Adrenal gland (tissue), 12 donors: ENCODE measurements around the gene LIPC. TPM values are rescaled to one million over a fixed set of nuclear protein-coding genes. Genes with fewer than 3 reads are reported as not detected.

ENCODE experiments used
- DNase-seq, 7 donors: peaks; one replicate each; pipeline ENCODE4 v3.0.0-alpha.2; 2019 to 2020
- H3K27ac ChIP-seq, 5 donors: fragments of 200-600 bp; sonication (generic) in 4 of 5; 1 replicate in 3 of 5; 2 replicates in 2 of 5; pipeline versions ENCODE4 v1.5.1 to v1.8.0; 2016 to 2020; ENCODE audit warnings: mild to moderate bottlenecking in 1 of 5
- H3K27me3 ChIP-seq: fragments of 200-600 bp; 2 replicates; pipeline ENCODE4 v1.8.0; 2021
- H3K36me3 ChIP-seq, 2 donors: fragments of 200-600 bp; replicated peaks in 1 of 2; 1 replicate in 1 of 2; 2 replicates in 1 of 2; pipeline versions ENCODE4 v1.5.1 to v1.8.0; 2018 to 2022
- H3K4me1 ChIP-seq, 2 donors: fragments of 200-600 bp; replicated peaks in 1 of 2; 1 replicate in 1 of 2; 2 replicates in 1 of 2; pipeline versions ENCODE4 v1.5.1 to v1.8.0; 2018 to 2021
- H3K4me3 ChIP-seq, 4 donors: fragments of 200-600 bp; sonication (generic) in 3 of 4; one replicate each; pipeline ENCODE4 v1.5.1; 2016 to 2018
- H3K9me3 ChIP-seq, 3 donors: fragments of 200-600 bp; sonication (generic) in 1 of 3; replicated peaks in 1 of 3; 1 replicate in 2 of 3; 2 replicates in 1 of 3; pipeline versions ENCODE4 v1.5.1 to v1.8.0; 2016 to 2021
- POLR2A ChIP-seq, 2 donors: fragments of 450-650 bp; IDR thresholded peaks; one replicate each; pipeline ENCODE4 v1.6.1; 2017; ENCODE audit warnings: antibody characterized with exemption in 2 of 2, mild to moderate bottlenecking in 2 of 2, moderate library complexity in 1 of 2
- WGBS, 4 donors: extraction: QIAGEN DNeasy Blood & Tissue Kit in 2 of 4; methylation state at CpG; one replicate each; pipeline versions ENCODE4 v1.1.5 to v1.1.7; 2013 to 2017; 5-methylcytosine and 5-hydroxymethylcytosine counted together
- intact Hi-C, 2 donors: fragments of 100-400 bp; cut with DNase I; formaldehyde crosslinking; loops; one replicate each; pipeline versions ENCODE4 v1.14.1 to v1.15.0; 2022 to 2023
- polyA plus RNA-seq, 3 donors: library from polyadenylated mRNA; stranded (reverse); fragments of 200-250 nt in 2 of 3; fragments of 350-450 nt in 1 of 3; fragmentation: Illumina TruSeq in 1 of 3; extraction: RNeasy Lipid Tissue Mini Kit (QIAGEN cat#74804) in 1 of 3; gene quantifications; one replicate each; pipeline ENCODE4 v1.2.3, GENCODE V29; 2013 to 2014
- total RNA-seq, 9 donors: library from RNA; depleted of rRNA in 4 of 9; stranded (reverse); fragments of >200 nt in 4 of 9; fragments of 120-200 nt in 1 of 9; fragmentation: NEBNext Ultra II Directional in 1 of 9; extraction: Animal tissue kit (Norgen Biotek cat#: 25700) in 1 of 9; gene quantifications; one replicate each; pipeline versions ENCODE4 v1.1.0 to v1.2.4, GENCODE V29; 2013 to 2023
- TF ChIP-seq, protein P1 (sequence below), 6 experiments: fragments of 450-650 bp in 4 of 6; fragments of 200-600 bp in 2 of 6; sonication (generic) in 1 of 6; IDR thresholded peaks; 1 replicate in 5 of 6; 2 replicates in 1 of 6; pipeline versions ENCODE4 v1.5.1 to v1.8.0; 2016 to 2021; ENCODE audit warnings: antibody characterized with exemption in 6 of 6, mild to moderate bottlenecking in 2 of 6, moderate library complexity in 1 of 6
- donor health status: healthy with polysubstance abuse.
- donor health status: Bipolar disorder and iron deficiency.
- donor health status: DM: yes; HTN: yes; CAD: no.
- donor health status: DM: no; HTN: no; CAD: no.
- donor health status: DM: no; HTN: no; CAD: no.
- donor health status: DM: yes; HTN: yes; CAD: no.

LIPC gene
- total and polyA plus RNA-seq, 12 donors: 0.11 to 1.0 (median 0.24) TPM; not detected in 5

DNA sequence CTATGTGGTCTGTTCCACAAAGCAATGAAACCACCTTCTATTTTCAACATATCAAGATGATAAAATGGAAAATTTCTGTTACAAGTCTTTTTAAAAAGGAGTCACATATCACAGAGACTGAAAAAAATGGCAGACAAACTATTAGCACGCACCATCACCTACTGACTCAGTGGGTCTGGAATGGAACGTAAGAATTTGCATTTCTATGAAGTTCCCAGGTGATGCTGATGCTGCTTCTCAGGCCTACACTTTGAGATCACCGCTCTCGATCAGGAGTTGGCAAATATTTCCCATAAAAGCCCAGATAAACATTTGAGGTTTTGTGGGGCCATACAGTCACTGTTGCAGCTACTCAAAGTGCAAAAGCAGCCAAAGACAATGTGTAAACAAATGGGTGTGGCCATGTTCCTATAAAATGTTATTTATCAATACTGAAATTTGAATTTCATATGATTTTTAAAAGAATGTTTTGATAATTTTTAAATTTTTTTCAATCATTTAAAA lies 174.8 kb downstream of the LIPC start:
- Histone ChIP-seq H3K36me3 (peaks cover 0 to 3% of the 10 kb centered on the region in 2 donors), H3K9me3 (no peaks in the 10 kb centered on the region), H3K4me1 (no peaks in the 10 kb centered on the region), H3K27me3 (no peaks in the 10 kb centered on the region), H3K4me3 (no peak overlapping the region), H3K27ac (no peak overlapping the region)
- no peak for TF ChIP-seq POLR2A (IDR thresholded peaks at IDR 0.05)
- TF ChIP-seq, protein P1, sequence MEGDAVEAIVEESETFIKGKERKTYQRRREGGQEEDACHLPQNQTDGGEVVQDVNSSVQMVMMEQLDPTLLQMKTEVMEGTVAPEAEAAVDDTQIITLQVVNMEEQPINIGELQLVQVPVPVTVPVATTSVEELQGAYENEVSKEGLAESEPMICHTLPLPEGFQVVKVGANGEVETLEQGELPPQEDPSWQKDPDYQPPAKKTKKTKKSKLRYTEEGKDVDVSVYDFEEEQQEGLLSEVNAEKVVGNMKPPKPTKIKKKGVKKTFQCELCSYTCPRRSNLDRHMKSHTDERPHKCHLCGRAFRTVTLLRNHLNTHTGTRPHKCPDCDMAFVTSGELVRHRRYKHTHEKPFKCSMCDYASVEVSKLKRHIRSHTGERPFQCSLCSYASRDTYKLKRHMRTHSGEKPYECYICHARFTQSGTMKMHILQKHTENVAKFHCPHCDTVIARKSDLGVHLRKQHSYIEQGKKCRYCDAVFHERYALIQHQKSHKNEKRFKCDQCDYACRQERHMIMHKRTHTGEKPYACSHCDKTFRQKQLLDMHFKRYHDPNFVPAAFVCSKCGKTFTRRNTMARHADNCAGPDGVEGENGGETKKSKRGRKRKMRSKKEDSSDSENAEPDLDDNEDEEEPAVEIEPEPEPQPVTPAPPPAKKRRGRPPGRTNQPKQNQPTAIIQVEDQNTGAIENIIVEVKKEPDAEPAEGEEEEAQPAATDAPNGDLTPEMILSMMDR (IDR thresholded peaks at IDR 0.05): no peak
- 91 to 99% (median 97%) methylated on average over 4 of the region's 4 CpGs for WGBS, 4 donors
- intact Hi-C loops: no loop called here
- DNase-seq: no peak

DNA sequence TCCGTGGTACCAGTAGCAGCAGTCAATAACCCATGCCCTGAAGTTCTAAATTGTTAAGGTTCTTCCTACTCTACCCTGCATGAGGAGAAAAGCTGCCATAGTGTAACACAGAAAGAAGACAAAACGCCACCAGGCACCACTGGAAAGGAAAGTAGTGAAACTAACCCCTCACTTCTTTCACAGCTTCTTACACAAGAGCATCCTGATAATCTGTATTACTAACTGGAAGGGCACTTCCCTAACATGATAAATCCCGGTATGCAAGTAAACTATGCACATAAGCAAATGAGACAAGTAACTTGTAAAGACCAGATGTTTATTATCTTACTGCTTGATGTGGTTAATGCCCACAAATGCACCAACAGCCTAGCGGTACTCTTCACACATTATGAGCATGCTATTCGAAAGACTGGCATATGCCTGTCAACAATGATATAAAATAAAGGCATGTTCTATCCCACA lies 176.4 kb downstream of the LIPC start:
- Histone ChIP-seq H3K9me3 (no peaks in the 10 kb centered on the region), H3K27ac (no peak overlapping the region), H3K4me3 (no peak overlapping the region), H3K4me1 (no peaks in the 10 kb centered on the region), H3K36me3 (peaks cover 0 to 3% of the 10 kb centered on the region in 2 donors), H3K27me3 (no peaks in the 10 kb centered on the region)
- DNase-seq: no peak
- TF ChIP-seq POLR2A (IDR thresholded peaks at IDR 0.05): no peak
- TF ChIP-seq, protein P1 (IDR thresholded peaks at IDR 0.05): no peak
- intact Hi-C loops: no loop called here
- WGBS, 4 donors: 90 to 94% (median 93%) methylated on average over 5 of the region's 5 CpGs

DNA sequence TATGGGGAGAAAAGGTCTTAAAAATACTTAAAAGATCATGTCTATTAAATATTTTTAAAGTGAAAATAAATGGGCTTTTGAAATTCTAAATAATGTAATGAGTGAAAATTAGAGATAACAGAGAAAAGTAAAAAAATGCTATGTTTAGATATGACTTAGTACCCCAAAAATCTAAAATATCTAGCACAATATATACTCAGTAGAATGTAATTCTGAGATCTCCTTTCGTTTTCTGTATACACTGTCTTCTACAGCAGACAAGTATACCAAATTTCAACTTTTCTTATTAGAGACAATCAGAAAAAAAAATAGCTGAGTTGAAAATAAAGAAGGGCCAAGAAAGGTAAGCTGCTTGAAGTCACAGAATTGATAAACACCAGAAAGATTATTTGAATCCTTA lies 176.9 kb downstream of the LIPC start:
- Histone ChIP-seq H3K4me1 (no peaks in the 10 kb centered on the region), H3K27me3 (no peaks in the 10 kb centered on the region), H3K4me3 (no peak overlapping the region), H3K9me3 (no peaks in the 10 kb centered on the region), H3K36me3 (peaks cover 0 to 3% of the 10 kb centered on the region in 2 donors), H3K27ac (no peak overlapping the region)
- 86 to 97% (median 92%) methylated on average over 1 of the region's 1 CpG for WGBS, 4 donors
- no peak for TF ChIP-seq POLR2A (IDR thresholded peaks at IDR 0.05)
- TF ChIP-seq, protein P1 (IDR thresholded peaks at IDR 0.05): no peak
- no peak for DNase-seq
- intact Hi-C loops: no loop called here

DNA sequence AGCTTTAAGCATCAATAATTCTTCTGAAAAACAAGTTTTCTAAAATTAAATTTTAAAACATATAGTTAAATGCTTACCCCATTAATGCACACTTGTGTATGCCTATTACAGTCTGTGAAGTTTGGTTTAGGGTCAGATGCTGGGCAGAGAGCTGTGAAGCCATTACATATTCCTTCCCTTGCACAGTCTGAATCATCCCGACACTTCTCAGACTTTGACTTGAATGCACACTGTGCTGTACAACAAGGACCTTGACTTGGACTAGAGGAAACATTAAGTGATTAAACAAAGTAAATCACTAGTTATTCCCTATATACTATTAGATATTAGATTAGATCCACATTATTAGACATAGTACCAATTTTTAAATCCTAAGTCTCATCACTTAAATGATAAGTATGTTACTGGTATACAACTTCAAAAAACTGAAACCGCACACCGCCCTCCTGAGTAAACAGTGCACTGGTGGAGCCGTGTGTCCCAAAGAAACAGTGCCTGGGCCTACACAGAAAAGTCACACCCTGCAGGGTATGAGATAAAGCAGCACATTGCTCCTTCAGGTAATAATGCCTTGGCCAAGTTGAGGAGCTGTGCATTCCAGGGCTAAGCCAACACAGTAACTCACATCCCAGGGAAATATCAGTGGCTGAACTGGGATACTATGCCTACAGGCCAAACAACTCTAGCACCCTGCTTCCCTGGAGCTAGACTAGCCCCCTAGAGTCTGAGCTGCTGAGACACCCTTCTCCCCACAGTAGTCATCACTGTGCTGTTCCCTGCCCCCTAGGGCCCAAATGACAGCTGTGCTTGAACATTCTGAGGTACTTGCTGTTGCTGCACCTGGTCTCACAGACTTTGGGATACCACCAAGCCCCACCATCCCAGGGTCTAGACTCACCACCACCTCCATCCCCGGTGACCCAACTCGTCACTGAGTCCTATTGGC lies 180.2 kb downstream of the LIPC start:
- Histone ChIP-seq H3K9me3 (peaks cover 0 to 5% (median 0%) of the 10 kb centered on the region in 3 donors), H3K4me1 (no peaks in the 10 kb centered on the region), H3K27ac (no peak overlapping the region), H3K36me3 (peaks cover 0 to 3% of the 10 kb centered on the region in 2 donors), H3K27me3 (no peaks in the 10 kb centered on the region), H3K4me3 (no peak overlapping the region)
- TF ChIP-seq, protein P1 (IDR thresholded peaks at IDR 0.05): no peak
- TF ChIP-seq POLR2A (IDR thresholded peaks at IDR 0.05): no peak
- intact Hi-C loops: no loop called here
- no peak for DNase-seq
- WGBS, 4 donors: 92 to 95% (median 93%) methylated on average over 5 to 6 of the region's 6 CpGs
